Upper lobe of right lung (tissue), 1 donor: ENCODE measurements around the gene LCE2C. TPM values are rescaled to one million over a fixed set of nuclear protein-coding genes. Genes with fewer than 3 reads are reported as not detected.
"Not testable (repeated sequence)": the region's sequence is repeated elsewhere in the genome, so short reads cannot be mapped to it uniquely, and the experiment has no call there.

Source experiments
- ATAC-seq: fragments of 200-7000 bp; cut with Tn5 transposase; one replicate; pipeline ENCODE4 v1.9.1; 2020; ENCODE audit warnings: mild to moderate bottlenecking, moderate library complexity
- DNase-seq: peaks from one replicate; pipeline ENCODE4 v3.0.0-alpha.2; 2020
- H3K27ac ChIP-seq: fragments of 200-600 bp; one replicate; pipeline ENCODE4 v1.8.0; 2022
- H3K27me3 ChIP-seq: fragments of 200-600 bp; one replicate; pipeline ENCODE4 v1.8.0; 2022; ENCODE audit warnings: mild to moderate bottlenecking
- H3K36me3 ChIP-seq: fragments of 200-600 bp; one replicate; pipeline ENCODE4 v1.8.0; 2022
- H3K4me1 ChIP-seq: fragments of 200-600 bp; one replicate; pipeline ENCODE4 v1.8.0; 2022
- H3K4me3 ChIP-seq: fragments of 200-600 bp; one replicate; pipeline ENCODE4 v1.8.0; 2022; ENCODE audit warnings: mild to moderate bottlenecking
- H3K9me3 ChIP-seq: fragments of 200-600 bp; one replicate; pipeline ENCODE4 v1.8.0; 2022
- intact Hi-C: fragments of 100-400 bp; cut with DNase I; formaldehyde crosslinking; loops from one replicate; pipeline ENCODE4 v1.11.0; 2022
- total RNA-seq: library from RNA; stranded (reverse); fragmentation: NEBNext Ultra II Directional; extraction: Animal tissue kit (Norgen Biotek cat#: 25700); gene quantifications from one replicate; pipeline ENCODE4 v1.2.1, GENCODE V29; 2021
- TF ChIP-seq, protein P1 (sequence below): fragments of 200-600 bp; IDR thresholded peaks from one replicate; pipeline ENCODE4 v1.8.0; 2022; ENCODE audit warnings: antibody characterized with exemption
- donor health status: DM: no; HTN: yes; CAD: no; lungs with severe emphysema.

The LCE2C gene
- total RNA-seq, 1 donor from 2014 or later: not detected

DNA sequence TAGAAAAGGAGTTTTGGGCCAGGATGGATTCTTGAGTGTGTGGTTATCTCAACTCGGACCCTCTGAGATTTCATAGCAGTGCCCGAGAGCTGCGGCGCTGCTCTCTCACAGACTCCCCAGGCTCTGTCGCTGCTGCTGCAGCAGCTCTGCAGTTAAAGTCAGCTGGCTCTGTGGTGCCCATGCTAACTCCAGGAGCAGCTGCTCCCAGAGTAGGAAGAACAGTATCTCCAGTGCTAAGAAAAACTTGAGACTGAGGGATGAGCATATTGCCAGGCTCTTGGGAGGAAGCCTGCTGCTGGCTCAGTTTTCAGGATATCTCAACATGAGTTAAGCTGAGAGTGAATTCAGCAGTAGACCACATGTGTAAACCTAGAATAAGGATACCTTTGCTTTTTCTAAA is 7.4 kb upstream of the LCE2C start:
- Histone ChIP-seq H3K27ac (no peak overlapping the region), H3K4me1 (no peaks in the 10 kb centered on the region), H3K36me3 (no peaks in the 10 kb centered on the region), H3K4me3 (no peak overlapping the region), H3K27me3 (peaks cover 4% of the 10 kb centered on the region), H3K9me3 (no peaks in the 10 kb centered on the region)
- intact Hi-C loops: no loop called here
- no peak for ATAC-seq
- DNase-seq: no peak
- TF ChIP-seq, protein P1, sequence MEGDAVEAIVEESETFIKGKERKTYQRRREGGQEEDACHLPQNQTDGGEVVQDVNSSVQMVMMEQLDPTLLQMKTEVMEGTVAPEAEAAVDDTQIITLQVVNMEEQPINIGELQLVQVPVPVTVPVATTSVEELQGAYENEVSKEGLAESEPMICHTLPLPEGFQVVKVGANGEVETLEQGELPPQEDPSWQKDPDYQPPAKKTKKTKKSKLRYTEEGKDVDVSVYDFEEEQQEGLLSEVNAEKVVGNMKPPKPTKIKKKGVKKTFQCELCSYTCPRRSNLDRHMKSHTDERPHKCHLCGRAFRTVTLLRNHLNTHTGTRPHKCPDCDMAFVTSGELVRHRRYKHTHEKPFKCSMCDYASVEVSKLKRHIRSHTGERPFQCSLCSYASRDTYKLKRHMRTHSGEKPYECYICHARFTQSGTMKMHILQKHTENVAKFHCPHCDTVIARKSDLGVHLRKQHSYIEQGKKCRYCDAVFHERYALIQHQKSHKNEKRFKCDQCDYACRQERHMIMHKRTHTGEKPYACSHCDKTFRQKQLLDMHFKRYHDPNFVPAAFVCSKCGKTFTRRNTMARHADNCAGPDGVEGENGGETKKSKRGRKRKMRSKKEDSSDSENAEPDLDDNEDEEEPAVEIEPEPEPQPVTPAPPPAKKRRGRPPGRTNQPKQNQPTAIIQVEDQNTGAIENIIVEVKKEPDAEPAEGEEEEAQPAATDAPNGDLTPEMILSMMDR: no peak

DNA sequence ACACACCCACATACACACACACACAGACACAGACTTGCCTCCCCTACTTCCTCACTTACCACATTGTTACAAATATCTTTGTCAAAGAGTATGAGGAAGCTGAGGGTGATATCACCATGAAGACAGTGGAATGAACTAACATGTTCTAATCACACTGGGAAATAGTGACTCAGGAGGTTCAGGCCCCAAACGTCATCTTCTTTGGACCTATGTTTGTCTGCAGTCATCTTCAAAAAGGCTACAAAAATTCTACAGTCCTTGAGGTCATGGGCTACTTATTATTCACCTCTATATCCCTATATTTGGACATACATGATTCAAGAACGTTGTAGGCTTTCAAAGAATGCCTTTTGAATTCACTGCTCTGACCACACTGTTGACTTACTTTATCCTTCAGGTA is 2.1 kb upstream of the LCE2C start:
- intact Hi-C loops: no loop called here
- H3K9me3 ChIP-seq: no peaks in the 10 kb centered on the region
- TF ChIP-seq, protein P1: no peak
- no peaks in the 10 kb centered on the region for H3K4me1 ChIP-seq
- no peaks in the 10 kb centered on the region for H3K36me3 ChIP-seq
- H3K4me3 ChIP-seq: no peak overlapping the region
- no peak for DNase-seq
- no peak overlapping the region for H3K27ac ChIP-seq
- H3K27me3 ChIP-seq: peaks cover 4% of the 10 kb centered on the region
- no peak for ATAC-seq

DNA sequence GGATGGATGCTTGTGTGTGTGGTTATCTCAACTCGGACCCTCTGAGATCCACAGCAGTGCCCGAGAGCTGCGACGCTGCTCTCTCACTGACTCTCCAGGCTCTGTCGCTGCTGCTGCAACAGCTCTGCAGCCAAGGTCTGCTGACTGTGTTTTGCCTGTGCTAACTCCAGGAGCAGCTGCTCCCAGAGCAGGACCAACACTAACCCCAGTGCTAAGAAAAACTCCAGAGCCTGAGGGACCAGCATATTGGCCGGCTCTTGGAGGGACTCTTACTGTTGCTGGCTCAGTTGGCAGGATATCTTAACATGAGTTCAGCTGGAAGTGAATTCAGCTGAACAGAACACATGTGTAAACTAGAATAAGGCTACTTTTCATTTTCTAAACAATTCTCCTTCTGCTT is 4.4 kb downstream of the LCE2C start:
- H3K4me1 ChIP-seq: no peaks in the 10 kb centered on the region
- H3K9me3 ChIP-seq: no peaks in the 10 kb centered on the region
- H3K27ac ChIP-seq: no peak overlapping the region
- H3K4me3 ChIP-seq: no peak overlapping the region
- no peak for DNase-seq
- peaks cover 4% of the 10 kb centered on the region for H3K27me3 ChIP-seq
- intact Hi-C loops: no loop called here
- no peaks in the 10 kb centered on the region for H3K36me3 ChIP-seq
- TF ChIP-seq, protein P1: no peak
- ATAC-seq: no peak

DNA sequence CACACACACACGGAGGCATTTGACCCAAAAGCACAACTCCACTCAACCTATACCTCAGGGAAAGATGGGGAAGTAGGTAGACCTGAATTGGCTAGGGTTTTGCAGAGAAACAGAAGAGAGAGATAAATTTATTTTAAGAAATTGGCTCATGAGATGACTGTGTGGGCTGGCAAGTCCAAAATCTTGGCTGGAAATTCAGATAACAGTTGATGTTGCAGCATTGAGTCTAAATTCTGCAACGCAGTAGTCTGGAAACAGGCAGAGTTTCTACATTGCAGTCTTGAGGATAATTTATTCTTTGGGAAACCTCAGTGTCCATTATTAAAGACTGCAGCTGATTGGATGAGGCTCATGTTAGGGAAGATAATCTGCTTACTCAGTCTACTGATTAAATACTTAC is 6.5 kb downstream of the LCE2C start:
- TF ChIP-seq, protein P1: no peak
- intact Hi-C loops: no loop called here
- Histone ChIP-seq H3K4me3 (no peak overlapping the region), H3K4me1 (no peaks in the 10 kb centered on the region), H3K9me3 (no peaks in the 10 kb centered on the region), H3K27me3 (peaks cover 4% of the 10 kb centered on the region), H3K36me3 (no peaks in the 10 kb centered on the region), H3K27ac (no peak overlapping the region)
- DNase-seq: no peak
- no peak for ATAC-seq

DNA sequence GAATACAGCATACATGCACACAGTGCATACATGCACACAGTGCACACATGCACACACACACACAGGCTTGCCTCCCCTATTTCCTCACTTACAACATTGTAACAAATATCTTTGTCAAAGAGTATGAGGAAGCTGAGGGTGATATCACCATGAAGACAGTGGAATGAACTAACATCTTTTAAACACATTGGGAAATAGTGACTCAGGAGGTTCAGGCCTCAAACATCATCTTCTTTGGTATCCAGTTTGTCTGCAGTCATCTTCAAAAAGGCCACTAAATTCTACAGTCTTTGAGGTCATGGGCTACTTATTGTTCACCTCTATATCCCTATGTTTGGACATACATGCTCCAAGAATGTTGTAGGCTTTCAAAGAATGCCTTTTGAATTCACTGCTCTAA is 8.8 kb downstream of the LCE2C start:
- H3K4me1 ChIP-seq: no peaks in the 10 kb centered on the region
- no peak for ATAC-seq

DNA sequence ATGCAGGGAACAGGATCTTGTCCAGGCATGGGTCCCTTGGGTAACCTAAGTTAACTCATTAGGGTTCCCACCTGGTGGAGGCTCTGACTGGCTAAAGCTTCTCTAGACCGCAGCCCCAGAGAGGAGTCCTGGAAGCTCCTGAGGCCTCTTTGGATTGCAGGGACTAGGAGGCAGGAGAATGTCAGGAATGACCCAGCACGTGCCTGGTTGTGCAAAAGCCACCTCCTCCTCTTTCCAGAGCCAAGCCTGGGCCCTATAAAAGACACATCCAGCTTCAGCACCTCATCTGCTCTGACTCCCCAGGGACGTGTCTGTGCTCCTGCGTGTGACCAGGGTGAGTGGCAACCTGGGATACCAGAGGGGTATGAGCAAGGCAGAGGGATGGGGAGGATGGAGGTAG is 10.7 kb downstream of the LCE2C start, which contains the start of gene LCE2B:
TSS of gene LCE2B (plus strand) at position 301 of the 400 bp plus-strand sequence. CDS start 721 bp downstream, outside the sequence.
- H3K4me1 ChIP-seq, intact Hi-C loops, DNase-seq, ATAC-seq, H3K27me3 ChIP-seq, H3K9me3 ChIP-seq, H3K27ac ChIP-seq, H3K36me3 ChIP-seq, H3K4me3 ChIP-seq: not testable (repeated sequence)

More for the DNA sequence above, 8.8 kb downstream of the LCE2C start:
- H3K36me3 ChIP-seq: no peaks in the 10 kb centered on the region
- no peak overlapping the region for H3K4me3 ChIP-seq
- H3K9me3 ChIP-seq: no peaks in the 10 kb centered on the region
- intact Hi-C loops: no loop called here
- peaks cover 4% of the 10 kb centered on the region for H3K27me3 ChIP-seq
- TF ChIP-seq, protein P1: no peak
- DNase-seq: no peak
- H3K27ac ChIP-seq: no peak overlapping the region
